ENCODE data around the gene KIF22. TPM values are rescaled to one million over a fixed set of nuclear protein-coding genes. Genes with fewer than 3 reads are reported as not detected.
A peak's percentile ranks its signal among the peaks of the same experiment; 100 is the strongest.
"Not testable (repeated sequence)": the region's sequence is repeated elsewhere in the genome, so short reads cannot be mapped to it uniquely, and the experiment has no call there.

KIF22 gene
- total RNA-seq, 1 donor, result 8.3 TPM

DNA sequence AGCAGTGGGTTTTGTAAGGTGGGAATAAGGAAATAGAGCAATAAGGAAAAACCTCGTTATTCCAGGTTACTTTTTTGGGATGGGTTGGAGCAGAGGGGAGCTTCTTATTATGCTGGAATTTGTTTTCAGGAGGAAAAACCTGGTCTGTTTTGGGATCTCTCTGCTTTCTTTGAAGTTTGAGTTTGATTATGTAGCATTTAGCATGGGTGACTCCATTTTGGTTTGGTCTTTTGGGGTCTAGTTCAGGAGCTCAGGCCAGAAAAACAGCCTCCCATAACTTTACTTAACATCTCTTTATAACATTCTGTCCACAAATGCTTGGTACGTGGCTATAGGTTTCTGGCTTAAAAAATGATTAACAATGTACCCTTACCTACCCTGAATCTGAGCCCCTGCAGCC, 21.0 kb upstream of the KIF22 start:
- Histone ChIP-seq H3K79me2 (ENCODE audit: insufficient read depth, low read length) (no peaks in the 10 kb centered on the region), H3K4me3 (ENCODE audit: insufficient read depth, low read length) (no peak overlapping the region), H4K20me1 (ENCODE audit: insufficient read depth, low read length) (no peaks in the 10 kb centered on the region), H2AFZ (ENCODE audit: low read length) (no peak overlapping the region), H3K4me1 (ENCODE audit: insufficient read depth, low read length) (no peaks in the 10 kb centered on the region), H3K9me3 (ENCODE audit: low read depth, low read length) (no peaks in the 10 kb centered on the region), H3K27me3 (ENCODE audit: insufficient read depth, low read length) (peaks cover 4% of the 10 kb centered on the region), H3K27ac (ENCODE audit: low read depth, low read length) (no peak overlapping the region), H3K4me2 (ENCODE audit: insufficient read depth, low read length) (no peak overlapping the region), H3K36me3 (ENCODE audit: insufficient read depth, low read length) (no peaks in the 10 kb centered on the region)
- TF ChIP-seq, protein P1, sequence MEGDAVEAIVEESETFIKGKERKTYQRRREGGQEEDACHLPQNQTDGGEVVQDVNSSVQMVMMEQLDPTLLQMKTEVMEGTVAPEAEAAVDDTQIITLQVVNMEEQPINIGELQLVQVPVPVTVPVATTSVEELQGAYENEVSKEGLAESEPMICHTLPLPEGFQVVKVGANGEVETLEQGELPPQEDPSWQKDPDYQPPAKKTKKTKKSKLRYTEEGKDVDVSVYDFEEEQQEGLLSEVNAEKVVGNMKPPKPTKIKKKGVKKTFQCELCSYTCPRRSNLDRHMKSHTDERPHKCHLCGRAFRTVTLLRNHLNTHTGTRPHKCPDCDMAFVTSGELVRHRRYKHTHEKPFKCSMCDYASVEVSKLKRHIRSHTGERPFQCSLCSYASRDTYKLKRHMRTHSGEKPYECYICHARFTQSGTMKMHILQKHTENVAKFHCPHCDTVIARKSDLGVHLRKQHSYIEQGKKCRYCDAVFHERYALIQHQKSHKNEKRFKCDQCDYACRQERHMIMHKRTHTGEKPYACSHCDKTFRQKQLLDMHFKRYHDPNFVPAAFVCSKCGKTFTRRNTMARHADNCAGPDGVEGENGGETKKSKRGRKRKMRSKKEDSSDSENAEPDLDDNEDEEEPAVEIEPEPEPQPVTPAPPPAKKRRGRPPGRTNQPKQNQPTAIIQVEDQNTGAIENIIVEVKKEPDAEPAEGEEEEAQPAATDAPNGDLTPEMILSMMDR (IDR thresholded peaks at IDR 0.05; ENCODE audit: extremely low read depth, low read depth, low read length), result no peak
- DNase-seq (ENCODE audit: insufficient read length, low spot score, missing footprints), result no peak

DNA sequence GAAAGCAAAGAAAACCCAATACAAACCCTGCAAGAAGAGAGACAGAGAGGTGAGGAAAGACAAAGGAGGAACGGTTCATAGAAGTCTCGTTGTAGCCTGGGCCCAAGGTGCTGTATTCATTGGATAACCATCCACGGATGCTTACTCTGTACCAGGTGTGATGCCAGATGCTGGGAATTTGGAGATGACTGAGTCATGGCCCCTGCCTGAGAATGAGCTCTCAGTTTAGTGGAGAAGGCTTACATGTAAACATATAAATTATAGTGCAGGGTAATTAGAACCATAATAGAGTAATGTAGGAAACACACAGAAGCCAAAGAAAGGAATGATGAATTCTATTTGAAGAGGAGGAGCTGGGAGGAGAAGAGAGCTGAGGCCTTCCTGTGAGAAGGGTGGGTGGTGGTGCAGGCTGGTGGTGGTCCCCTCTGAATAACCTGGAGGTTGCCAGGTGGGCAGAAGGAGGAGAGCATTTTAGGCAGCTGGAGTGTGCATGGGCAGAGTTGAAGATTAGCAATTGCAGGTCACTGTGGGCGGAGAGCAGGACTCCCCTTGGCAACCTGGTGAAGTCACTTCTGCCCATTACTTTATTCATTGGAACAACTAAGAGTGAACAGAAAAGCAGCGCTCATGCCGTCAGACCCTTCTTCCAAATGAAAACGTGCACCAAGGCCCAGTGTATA, 20.2 kb upstream of the KIF22 start:
- Histone ChIP-seq H3K27me3 (ENCODE audit: insufficient read depth, low read length) (peaks cover 4% of the 10 kb centered on the region), H3K4me3 (ENCODE audit: insufficient read depth, low read length) (no peak overlapping the region), H3K4me2 (ENCODE audit: insufficient read depth, low read length) (no peak overlapping the region), H3K9me3 (ENCODE audit: low read depth, low read length) (no peaks in the 10 kb centered on the region), H3K27ac (ENCODE audit: low read depth, low read length) (no peak overlapping the region), H3K79me2 (ENCODE audit: insufficient read depth, low read length) (no peaks in the 10 kb centered on the region), H4K20me1 (ENCODE audit: insufficient read depth, low read length) (no peaks in the 10 kb centered on the region), H2AFZ (ENCODE audit: low read length) (no peak overlapping the region), H3K36me3 (ENCODE audit: insufficient read depth, low read length) (no peaks in the 10 kb centered on the region), H3K4me1 (ENCODE audit: insufficient read depth, low read length) (no peaks in the 10 kb centered on the region)
- DNase-seq (ENCODE audit: insufficient read length, low spot score, missing footprints), result no peak
- TF ChIP-seq, protein P1 (IDR thresholded peaks at IDR 0.05; ENCODE audit: extremely low read depth, low read depth, low read length), result no peak

DNA sequence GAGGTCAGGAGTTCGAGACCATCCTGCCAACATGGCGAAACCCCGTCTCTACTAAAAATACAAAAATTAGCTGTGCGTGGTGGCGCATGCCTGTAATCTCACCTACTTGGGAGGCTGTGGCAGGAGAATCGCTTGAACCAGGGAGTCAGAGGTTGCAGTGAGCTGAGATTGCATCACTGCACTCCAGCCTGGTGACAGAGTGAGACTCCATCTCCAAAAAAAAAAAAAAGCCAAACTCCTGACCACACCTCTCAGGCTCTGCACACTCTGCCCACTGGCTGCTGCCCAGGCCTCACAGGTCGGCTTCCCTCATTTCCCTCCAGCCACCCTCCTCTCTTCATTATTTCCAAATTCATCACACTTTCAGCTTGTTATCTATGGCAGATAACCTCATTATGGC, 18.2 kb upstream of the KIF22 start:
- H4K20me1 ChIP-seq (ENCODE audit: insufficient read depth, low read length); H3K4me2 ChIP-seq (ENCODE audit: insufficient read depth, low read length); H3K36me3 ChIP-seq (ENCODE audit: insufficient read depth, low read length); H3K27me3 ChIP-seq (ENCODE audit: insufficient read depth, low read length); H3K27ac ChIP-seq (ENCODE audit: low read depth, low read length); H3K9me3 ChIP-seq (ENCODE audit: low read depth, low read length); H3K79me2 ChIP-seq (ENCODE audit: insufficient read depth, low read length); H3K4me1 ChIP-seq (ENCODE audit: insufficient read depth, low read length); H3K4me3 ChIP-seq (ENCODE audit: insufficient read depth, low read length); H2AFZ ChIP-seq (ENCODE audit: low read length): not testable (repeated sequence)
- peak; percentile 29 for DNase-seq (ENCODE audit: insufficient read length, low spot score, missing footprints)

GRCh38 chr16:29774730-29775129, 15.8 kb upstream of the KIF22 start:
- Histone ChIP-seq H3K27me3 (ENCODE audit: insufficient read depth, low read length) (peaks cover 7% of the 10 kb centered on the region), H3K9me3 (ENCODE audit: low read depth, low read length) (no peaks in the 10 kb centered on the region), H4K20me1 (ENCODE audit: insufficient read depth, low read length) (no peaks in the 10 kb centered on the region), H2AFZ (ENCODE audit: low read length) (no peak overlapping the region), H3K4me2 (ENCODE audit: insufficient read depth, low read length) (no peak overlapping the region), H3K36me3 (ENCODE audit: insufficient read depth, low read length) (no peaks in the 10 kb centered on the region), H3K4me3 (ENCODE audit: insufficient read depth, low read length) (no peak overlapping the region), H3K79me2 (ENCODE audit: insufficient read depth, low read length) (no peaks in the 10 kb centered on the region), H3K4me1 (ENCODE audit: insufficient read depth, low read length) (no peaks in the 10 kb centered on the region), H3K27ac (ENCODE audit: low read depth, low read length) (no peak overlapping the region)
- peak; percentile 15 for DNase-seq (ENCODE audit: insufficient read length, low spot score, missing footprints)
- TF ChIP-seq, protein P1 (IDR thresholded peaks at IDR 0.05; ENCODE audit: extremely low read depth, low read depth, low read length), result no peak
